Type B pancreatic cell (in vitro differentiated cells): ENCODE data around the gene HOXB4. TPM values are rescaled to one million over a fixed set of nuclear protein-coding genes. Genes with fewer than 3 reads are reported as not detected.

Experiments used
- DNase-seq: peaks from one replicate; pipeline ENCODE4 v3.0.0; 2021; ENCODE audit warnings: mixed read lengths; ENCODE audit not compliant: unreplicated experiment; ENCODE audit errors: extremely low spot score
- H3K27ac Mint-ChIP-seq: 2 replicates; pipeline ENCODE4 v1.8.0; 2021; ENCODE audit warnings: mild to moderate bottlenecking, mixed read lengths
- H3K27me3 Mint-ChIP-seq: 2 replicates; pipeline ENCODE4 v1.8.0; 2021; ENCODE audit warnings: mixed read lengths
- H3K36me3 Mint-ChIP-seq: 2 replicates; pipeline ENCODE4 v1.8.0; 2021; ENCODE audit warnings: mixed read lengths
- H3K4me1 Mint-ChIP-seq: one replicate; pipeline ENCODE4 v1.8.0; 2021; ENCODE audit warnings: mixed read lengths; ENCODE audit not compliant: unreplicated experiment
- H3K4me3 Mint-ChIP-seq: 2 replicates; pipeline ENCODE4 v1.8.0; 2021; ENCODE audit warnings: mild to moderate bottlenecking, mixed read lengths
- H3K9me3 Mint-ChIP-seq: 2 replicates; pipeline ENCODE4 v1.8.0; 2021; ENCODE audit warnings: mixed read lengths
- CTCF ChIP-seq: fragments of 200-600 bp; sonication (generic); conservative IDR thresholded peaks from 2 replicates; pipeline ENCODE4 v1.5.0; 2021; ENCODE audit warnings: antibody characterized with exemption, mild to moderate bottlenecking
- long read RNA-seq: library from polyadenylated mRNA; unstranded; transcript quantifications from one replicate; pipeline ENCODE4 v2.0.0, GENCODE V29; 2020
- total RNA-seq: library from RNA; stranded (reverse); gene quantifications from 2 replicates; pipeline ENCODE4 v1.2.1, GENCODE V29; 2021; ENCODE audit warnings: low replicate concordance

HOXB4 gene
- total RNA-seq: 14.8 and 27.0 TPM in 2 replicates
- long read RNA-seq, partial matches to known transcripts: 0 of 1 reads
- long read RNA-seq, other reads (novel, unspliced or antisense): 1 of 1 reads

GRCh38 chr17:48577946-48578615 is at the start of gene HOXB4:
Gene HOXB4 (minus strand): TSS chr17:48578350. CDS start chr17:48578319, 31 bp downstream.
- no peak for TF ChIP-seq CTCF
- Mint-ChIP-seq H3K4me1 (peaks cover 39% of the 10 kb centered on the region), H3K27me3 (peaks cover 72% of the 10 kb centered on the region), H3K36me3 (peaks cover 18% of the 10 kb centered on the region), H3K4me3 (peak within 1 kb of the TSS; percentile 91), H3K27ac (peak within 1 kb of the TSS; percentile 97), H3K9me3 (no peaks in the 10 kb centered on the region)
- DNase-seq: no peak

- Mint-ChIP-seq H3K4me1 (peaks cover 6% of the 10 kb centered on the region), H3K27ac (no peak overlapping the region), H3K9me3 (no peaks in the 10 kb centered on the region), H3K36me3 (no peaks in the 10 kb centered on the region), H3K4me3 (peak overlapping the region; percentile 62), H3K27me3 (peaks cover 98% of the 10 kb centered on the region)
- no peak for DNase-seq
- no peak for TF ChIP-seq CTCF
These were observed 49.0 kb upstream of the HOXB4 start for GRCh38 chr17:48627118-48627597.

- Mint-ChIP-seq H3K9me3 (no peaks in the 10 kb centered on the region), H3K36me3 (no peaks in the 10 kb centered on the region), H3K4me1 (peaks cover 9% of the 10 kb centered on the region), H3K4me3 (peak within 1 kb of the TSS; percentile 88), H3K27me3 (peaks cover 98% of the 10 kb centered on the region), H3K27ac (peak within 1 kb of the TSS; percentile 82)
- TF ChIP-seq CTCF: no peak
- DNase-seq: no peak
These were observed 48.3 kb upstream of the HOXB4 start, which contains the start of gene HOXB9 for GRCh38 chr17:48626245-48627117. Gene HOXB9 (minus strand): TSS chr17:48626358. CDS start chr17:48626269, 89 bp downstream.

GRCh38 chr17:48625495-48626244 is 47.5 kb upstream of the HOXB4 start:
- Mint-ChIP-seq H3K9me3 (no peaks in the 10 kb centered on the region), H3K27me3 (peaks cover 98% of the 10 kb centered on the region), H3K27ac (no peak overlapping the region), H3K4me1 (peaks cover 9% of the 10 kb centered on the region), H3K4me3 (peak overlapping the region; percentile 88), H3K36me3 (no peaks in the 10 kb centered on the region)
- no peak for DNase-seq
- no peak for TF ChIP-seq CTCF
